Stimulated activated CD8-positive, alpha-beta memory T cell treated with anti-CD3 and anti-CD28 coated beads, Interleukin-12 subunit alpha, Interleukin-12 subunit beta, amount 100 ng/mL, for 24 hours (primary cell): Measurements from ENCODE around the gene EHD2.
A peak's percentile ranks its signal among the peaks of the same experiment; 100 is the strongest.

Source experiments
- DNase-seq: peaks from one replicate; pipeline ENCODE4 v3.0.0-alpha.2; 2020; ENCODE audit errors: extremely low read depth

EHD2 gene

DNA sequence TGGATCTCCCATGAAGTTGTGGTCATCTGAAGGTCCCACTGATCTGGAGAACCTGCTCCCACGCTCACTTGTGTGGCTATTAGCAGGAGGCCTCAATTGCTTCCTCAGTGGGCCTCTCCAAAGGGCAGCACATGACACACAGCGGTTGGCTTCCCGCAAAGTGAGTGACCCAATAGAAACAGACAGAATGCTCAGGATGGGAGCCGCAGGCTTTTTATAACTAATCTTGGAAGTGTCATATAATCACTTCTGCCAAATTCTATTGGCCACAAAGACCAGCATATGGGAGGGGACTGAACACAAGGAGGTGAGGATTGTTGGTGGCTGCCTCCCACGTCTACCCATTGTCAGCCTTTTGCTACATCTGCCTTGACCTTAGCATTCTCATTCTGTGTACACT is 22.1 kb upstream of the EHD2 start:
- DNase-seq, result no peak

DNA sequence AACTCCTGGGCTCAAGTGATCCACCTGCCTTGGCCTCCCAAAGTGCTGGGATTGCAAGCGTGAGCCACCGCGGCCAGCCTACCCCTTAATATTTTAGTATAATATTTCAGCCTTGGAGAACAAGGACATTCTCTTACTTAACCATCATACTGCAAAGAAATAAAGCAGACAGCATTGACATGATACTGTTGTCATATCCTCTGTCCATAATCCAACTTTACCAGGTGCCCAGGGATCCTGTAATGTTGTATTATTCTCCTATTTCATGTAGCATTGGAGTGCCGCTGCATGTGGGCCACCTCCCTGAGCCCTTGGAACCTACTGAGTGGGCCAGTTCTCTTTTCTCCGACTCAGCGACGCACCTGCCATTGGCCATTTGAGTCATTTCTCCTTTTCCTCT is 21.4 kb upstream of the EHD2 start:
- no peak for DNase-seq

DNA sequence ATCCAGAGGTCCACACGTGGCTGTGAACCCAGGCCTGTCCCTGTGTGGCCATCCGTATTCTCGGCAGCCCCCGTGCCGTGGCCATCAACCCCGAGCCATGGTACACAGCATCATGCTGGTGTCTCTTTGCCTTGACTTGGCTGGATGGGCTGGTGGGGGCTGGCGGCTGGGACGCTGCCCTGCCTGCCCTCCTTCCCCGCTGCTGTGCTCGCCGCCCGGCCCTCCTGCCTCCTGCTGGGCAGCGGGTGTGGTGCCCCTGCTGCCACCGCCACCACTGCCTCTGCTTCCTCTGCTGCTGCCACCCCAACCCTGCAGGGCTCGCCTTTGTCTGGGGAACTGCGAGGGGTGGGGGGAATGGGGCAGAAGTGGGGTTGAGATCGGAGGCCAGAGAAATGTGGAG is 19.7 kb upstream of the EHD2 start:
- DNase-seq, result no peak

DNA sequence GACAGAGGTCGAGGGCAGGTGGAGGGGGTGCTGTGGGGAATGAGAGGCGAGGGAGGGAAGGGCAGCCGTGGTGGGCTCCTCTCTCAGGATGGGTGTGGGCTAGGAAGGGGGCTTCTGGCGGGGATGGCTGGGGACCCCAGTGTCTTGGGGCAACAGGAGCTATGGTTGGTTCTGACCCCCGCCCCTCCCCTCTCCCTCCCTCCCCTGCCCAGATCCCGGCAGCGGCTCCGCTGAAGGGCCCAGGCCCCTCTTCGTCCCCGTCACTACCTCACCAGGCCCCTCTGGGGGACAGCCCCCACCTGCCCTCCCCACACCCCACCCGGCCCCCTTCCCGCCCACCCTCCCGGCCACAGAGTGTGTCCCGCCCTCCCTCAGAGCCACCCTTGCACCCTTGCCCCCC is 19.3 kb upstream of the EHD2 start:
- DNase-seq, result no peak

DNA sequence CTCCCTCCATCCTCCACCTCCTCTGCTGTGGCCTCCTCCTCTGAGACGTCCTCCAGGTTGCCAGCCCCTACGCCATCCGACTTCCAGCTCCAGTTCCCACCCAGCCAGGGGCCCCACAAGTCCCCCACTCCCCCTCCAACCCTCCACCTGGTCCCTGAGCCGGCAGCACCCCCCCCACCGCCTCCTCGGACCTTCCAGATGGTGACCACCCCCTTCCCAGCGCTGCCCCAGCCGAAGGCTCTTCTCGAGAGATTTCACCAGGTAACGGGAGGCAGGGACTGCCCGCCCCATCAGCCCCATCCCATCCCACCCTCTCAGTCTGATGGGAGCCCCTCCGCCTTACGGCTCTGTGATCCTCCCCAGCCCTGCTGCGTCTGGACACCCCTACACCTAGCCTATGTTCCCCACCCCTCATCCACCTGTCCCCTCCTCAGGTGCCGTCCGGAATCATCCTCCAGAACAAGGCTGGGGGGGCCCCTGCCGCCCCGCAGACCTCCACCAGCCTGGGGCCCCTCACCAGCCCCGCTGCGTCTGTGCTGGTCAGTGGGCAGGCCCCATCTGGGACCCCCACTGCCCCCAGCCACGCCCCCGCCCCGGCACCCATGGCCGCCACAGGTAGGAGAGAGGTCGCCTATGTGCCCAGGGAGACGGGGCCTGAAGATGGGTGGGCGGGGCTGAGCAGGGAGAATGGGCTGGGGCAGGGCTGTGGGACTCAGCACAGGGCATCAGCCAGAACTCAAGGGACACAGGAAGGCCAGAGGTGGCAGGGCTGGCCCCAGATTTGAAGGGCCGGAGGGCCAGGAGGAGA is 18.6 kb upstream of the EHD2 start:
- DNase-seq, result no peak

DNA sequence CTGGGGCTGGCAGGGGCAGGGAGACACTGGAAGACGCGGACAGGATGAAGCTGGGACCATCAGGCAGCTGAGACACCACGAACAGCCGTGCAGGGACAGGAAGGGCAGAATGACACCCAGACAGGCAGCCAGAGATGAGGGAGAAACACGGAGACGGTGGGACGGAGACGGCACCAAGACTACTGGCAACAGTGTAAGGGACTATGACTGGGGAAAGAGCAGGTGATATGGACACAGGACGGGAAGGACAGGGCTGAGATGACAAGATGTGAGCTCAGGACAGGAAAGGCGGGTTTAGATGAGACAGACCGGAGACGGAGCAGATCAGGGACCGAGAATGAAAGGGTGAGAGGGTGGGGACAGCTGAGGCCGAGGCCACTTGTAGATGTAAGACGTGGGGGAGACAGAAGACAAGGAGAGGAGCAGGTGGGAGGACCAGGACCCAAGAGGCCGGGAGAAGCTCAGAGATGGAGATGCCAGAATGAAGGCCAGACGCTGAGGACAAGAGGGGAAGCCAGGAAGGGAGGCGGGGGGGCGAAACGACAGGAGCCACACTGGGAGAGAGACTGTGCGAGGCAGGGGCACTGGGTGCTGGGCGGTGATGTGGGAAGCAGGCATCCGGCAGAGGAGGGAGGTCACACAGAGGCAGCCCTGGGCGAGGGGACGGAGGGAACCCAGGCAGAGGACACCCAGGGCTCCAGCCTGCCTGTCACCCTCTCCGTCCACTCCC is 17.5 kb upstream of the EHD2 start:
- DNase-seq, result no peak

DNA sequence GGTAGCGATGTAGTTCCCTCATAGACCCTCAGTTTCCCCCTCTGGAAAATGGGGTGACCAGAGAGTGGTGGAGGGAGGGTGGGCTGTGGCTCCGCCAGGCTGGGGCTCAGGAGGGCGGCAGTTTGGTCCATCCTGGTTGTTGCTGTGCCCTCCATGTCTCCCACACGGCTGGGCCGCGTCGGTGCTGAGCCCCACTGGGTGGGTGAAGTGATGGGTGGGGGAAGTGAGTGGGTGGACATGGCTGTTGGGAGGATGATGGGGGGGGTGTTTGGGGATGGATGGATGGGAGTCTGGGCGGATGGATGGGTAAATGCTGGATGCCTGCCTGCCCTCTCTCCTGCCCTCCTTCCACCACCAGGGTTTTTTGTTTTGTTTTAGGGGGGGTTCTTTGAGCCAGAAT is 16.6 kb upstream of the EHD2 start:
- DNase-seq, result no peak

DNA sequence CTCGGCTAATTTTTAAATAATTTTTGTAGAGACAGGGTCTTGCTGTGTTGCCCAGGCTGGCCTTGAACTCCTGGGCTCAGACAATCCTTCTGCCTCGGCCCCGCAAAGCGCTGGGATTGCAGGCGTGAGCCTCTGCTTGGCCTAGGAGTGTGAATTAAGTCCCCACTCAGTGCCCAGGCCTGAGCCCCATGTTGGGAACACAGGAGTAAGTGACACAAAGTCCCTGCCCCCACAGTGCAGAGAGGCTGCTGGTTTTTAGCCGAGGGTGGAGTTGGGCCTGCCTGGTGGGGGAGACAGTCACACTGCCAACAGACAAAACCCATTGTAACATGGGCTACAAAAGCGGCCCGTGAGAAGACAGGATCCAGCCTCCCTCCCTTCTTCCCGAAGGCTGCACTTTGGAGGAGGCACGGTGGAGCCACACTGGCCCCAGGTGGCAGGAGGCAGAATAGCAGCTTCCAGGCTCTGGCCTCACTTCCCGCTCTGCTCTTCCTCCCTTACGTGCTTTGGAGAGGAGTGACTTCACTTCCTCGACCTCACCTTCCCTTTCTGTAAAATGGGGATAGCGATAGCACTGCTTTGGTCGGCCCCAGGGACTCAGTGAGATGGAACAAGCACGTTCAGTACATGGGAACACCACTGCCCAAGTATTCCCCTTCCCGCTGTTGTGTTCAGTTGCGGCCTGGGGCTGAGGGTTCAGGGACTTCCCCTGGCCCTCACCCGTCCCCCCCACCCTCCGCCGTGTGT is 15.2 kb upstream of the EHD2 start:
- DNase-seq, result no peak

DNA sequence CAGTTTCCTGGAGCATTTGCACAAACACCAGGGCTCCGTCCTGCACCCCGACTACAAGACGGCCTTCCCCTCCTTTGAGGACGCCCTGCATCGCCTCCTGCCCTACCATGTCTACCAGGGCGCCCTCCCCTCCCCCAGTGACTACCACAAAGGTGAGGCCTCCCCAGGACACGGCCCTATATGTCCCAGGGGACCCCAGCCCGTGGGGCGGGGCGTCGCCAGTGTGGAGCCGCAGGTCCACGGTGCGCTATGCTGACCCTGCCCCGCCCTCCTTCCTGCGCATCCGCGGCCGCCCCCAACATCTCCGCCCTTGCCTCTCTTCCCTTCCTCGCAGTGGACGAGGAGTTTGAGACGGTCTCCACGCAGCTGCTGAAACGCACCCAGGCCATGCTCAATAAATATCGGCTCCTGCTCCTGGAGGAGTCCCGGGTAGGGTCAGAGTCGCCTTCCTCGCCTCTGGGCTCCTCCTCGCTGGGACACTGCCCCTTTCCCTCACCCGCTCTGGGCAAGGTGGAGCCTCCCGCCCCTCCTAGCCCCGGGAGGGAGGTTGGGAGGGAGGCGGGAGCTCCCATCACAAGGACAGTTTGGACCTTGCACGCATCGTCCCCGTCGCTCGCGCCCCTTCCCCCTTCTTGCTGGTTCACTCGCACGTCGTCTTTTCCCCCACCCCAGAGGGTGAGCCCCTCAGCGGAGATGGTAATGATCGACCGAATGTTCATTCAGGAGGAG is 14.4 kb upstream of the EHD2 start:
- no peak for DNase-seq

DNA sequence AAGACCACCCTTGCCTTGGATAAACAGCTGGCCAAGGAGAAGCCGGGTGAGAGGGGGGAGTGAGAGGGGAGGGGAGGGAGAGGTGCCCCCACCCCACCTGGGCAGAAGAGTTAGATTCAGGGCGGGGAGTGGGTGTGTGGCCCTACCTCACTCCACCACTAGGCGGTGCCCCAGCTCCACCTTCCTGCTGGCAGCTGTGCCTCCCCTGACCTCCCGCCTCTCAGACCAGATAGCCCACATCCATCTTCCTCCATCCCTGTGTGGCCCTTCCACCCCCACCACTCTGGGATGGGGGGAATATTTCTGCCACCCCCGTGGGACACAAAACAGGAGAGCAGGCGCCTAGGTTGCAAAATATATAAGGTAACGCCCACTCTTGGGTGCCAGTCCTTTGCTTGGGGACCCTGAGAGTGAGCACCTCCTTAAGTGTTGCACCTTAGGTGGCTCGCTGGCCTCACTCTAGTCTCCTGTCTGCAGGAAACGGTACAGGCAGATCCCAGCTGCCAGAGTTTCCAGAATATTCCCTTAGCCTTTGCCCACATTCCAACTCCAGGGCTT is 13.8 kb upstream of the EHD2 start:
- no peak for DNase-seq

DNA sequence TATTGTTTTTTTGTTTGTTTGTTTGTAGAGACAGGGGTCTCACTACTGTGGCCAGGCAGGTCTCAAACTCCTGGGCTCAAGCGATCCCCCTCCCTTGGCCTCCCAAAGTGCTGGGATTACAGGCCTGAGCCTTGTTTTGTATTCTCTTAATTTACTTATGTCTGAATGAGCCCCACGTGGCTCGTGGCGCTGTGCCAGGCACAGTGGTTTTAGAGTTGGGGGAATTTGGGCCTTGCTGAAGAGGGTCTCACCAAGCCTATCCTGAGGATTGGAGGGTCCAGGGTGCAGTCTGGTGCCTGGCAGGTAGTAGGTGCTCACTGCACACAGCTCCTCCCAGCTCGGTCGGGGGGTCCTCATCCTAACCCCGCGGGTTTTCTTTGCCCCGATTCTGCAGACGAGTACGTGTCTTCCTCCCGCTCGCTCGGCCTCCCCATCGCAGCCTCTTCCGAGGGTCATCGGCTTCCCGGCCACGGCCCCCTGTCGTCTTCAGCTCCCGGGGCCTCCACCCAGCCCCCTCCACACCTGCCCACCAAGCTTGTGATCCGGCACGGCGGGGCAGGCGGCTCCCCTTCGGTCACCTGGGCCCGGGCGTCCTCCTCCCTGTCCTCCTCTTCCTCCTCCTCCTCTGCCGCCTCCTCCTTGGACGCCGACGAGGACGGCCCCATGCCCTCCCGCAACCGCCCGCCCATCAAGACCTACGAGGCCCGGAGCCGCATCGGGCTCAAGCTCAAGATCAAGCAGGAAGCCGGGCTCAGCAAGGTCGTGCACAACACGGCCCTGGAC is 12.1 kb upstream of the EHD2 start:
- DNase-seq, result no peak

DNA sequence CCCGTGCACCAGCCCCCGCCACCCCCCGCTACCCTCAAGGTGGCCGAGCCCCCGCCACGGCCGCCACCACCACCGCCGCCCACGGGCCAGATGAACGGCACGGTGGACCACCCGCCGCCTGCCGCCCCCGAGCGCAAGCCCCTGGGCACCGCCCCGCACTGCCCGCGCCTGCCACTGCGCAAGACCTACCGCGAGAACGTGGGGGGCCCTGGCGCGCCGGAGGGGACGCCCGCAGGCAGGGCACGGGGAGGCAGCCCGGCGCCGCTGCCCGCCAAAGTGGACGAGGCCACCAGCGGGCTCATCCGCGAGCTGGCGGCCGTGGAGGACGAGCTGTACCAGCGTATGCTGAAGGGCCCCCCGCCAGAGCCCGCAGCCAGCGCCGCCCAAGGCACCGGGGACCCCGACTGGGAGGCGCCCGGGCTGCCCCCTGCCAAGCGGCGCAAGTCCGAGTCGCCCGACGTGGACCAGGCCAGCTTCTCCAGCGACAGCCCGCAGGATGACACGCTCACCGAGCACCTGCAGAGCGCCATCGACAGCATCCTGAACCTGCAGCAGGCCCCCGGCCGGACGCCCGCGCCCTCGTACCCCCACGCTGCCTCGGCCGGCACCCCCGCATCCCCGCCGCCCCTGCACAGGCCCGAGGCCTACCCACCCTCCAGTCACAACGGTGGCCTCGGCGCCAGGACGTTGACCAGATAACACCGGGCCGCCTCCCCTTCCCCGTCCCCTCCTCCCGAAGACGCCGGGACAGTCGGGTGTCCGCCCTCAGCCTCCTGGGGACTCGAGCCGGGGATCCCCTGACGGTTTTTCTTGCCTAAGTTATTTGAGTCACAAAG is 11.3 kb upstream of the EHD2 start:
- DNase-seq, result no peak

DNA sequence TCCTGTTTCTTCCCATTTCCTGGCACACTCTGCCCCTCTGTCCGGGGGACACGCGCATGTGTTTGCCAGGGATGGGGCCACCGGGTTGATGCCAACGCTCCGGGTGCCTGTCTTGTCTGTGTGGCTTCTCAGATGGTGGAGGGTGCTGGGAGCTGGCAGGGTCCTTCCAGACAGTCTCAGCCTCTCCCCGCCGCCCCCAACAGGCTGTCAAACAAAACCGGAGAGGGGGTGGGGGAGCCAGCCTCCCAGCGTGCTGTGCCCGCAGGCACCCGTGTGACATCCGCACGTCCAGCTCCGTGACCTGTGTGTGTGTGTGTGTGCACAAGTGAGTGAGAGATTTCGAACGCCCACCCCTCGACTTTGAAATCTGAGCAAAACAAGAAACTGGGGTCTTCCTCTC is 10.6 kb upstream of the EHD2 start:
- no peak for DNase-seq

DNA sequence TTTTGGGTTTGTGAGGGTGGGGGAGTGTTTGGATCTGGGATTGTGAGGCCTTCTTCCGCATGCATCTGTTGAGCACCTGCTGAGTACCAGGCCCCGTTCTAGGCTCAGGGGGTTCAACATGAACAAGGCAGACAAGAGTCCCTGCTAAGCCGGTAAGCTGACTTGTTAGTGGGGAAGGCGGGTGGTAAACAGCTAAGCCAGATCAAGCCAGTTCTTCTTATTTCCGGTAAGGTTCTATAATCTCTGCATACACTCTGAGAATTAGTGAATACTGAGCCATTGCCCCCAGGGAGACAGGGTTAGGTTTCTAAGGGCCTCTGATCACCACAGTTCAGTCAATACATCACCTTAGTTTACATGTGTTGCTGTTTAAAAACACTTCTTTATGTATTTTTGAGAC is 9.9 kb upstream of the EHD2 start:
- no peak for DNase-seq

DNA sequence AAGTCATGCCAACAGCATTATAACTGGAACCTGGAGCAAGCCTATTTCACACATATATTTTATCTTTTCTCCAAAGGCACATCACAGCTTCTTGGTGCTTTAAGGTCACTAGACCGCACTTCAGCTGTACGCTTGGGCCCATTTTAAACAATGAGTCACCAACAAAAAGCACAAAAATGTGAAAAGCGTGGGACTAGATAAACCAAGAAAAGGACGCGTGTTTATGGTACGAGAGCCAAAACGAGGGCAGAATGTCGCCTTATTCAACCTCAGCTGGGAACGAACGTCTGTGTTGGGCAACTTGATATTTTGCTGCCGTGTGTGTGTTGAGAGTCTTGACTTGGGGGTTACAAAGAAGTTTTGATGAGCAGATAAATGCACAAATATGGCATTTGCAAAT is 9.2 kb upstream of the EHD2 start:
- no peak for DNase-seq

DNA sequence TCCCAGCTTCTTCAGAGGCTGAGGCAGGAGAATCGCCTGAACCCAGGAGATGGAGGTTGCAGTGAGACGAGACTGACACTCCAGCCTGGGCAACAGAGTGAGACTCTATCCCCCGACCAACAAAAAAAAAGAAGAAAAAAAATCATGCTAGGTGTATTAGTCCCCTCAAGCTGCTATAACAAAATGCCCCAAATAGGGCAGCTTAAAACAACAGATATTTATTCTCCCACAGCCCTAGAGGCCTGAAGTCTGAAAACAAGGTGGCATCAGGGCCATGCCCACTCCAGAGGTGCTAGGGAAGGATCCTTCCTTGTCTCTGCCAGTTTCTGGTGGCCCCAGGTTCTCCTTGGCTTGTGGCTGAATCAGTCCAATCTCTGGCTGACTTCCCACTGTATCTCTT is 8.6 kb upstream of the EHD2 start:
- DNase-seq, result no peak

DNA sequence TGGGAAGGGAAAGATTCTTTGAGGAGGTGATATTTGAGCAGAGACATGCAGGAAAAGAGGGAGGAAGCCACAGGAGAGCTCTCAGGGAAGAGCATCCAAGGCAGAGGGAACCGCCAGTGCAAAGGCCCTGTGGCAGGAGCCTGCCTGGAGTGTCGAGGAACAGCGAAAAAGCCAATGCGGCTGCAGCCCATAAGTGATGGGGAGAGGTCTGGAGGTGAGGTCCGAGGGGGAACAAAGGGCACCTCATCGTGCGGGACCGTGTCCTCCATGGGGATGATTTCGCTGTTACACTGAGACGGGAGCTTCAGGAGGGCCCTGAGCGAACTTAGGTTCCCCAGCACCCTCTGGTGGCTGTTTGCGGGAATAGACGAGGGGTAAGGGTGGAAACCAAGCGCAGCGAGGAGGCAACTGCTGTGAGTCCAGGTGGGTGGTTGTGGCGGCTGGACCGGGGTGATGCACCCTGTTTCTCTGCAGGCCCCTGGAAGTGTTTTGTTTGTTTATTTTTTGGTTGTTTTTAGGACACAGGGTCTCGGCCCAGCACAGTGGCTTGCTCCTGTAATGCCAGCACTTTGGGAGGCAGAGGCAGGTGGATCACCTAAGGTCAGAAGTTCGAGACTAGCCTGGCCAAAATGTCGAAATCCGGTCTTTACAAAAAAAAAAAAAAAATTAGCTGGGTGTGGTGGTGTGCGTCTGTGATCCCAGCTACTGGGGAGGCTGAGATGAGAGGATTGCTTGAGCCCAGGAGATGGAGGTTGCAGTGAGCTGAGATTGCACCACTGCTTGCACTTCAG is 5.9 kb upstream of the EHD2 start:
- peak; percentile 39 for DNase-seq

DNA sequence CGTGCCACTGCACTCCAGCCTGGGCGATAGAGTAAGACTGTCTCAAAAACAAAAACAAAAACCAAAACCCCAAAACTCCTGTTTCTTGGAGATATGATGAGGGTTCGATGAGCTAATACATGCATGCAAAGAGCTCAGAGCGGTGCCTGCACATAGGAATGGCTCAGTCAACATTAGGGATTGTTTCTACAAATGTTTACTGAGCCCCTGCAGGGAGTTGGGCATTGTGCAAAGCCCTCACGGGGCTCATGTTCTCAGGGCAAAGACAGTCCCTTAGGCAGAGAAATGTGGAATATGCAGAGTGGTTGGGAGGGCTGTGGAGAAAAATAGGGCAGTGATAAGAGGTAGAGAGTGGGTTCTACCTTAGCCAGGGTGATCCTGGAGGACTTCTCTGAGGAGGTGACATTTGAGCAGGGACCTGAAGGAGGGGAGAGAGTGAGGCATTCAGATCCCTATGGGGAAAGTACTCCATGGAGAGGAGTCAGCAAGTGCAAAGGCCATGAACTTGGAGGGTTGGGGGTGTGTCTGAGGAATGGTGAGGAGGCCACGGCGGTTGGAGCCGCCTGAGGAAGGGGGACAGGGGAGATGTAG is 1.5 kb upstream of the EHD2 start:
- no peak for DNase-seq

DNA sequence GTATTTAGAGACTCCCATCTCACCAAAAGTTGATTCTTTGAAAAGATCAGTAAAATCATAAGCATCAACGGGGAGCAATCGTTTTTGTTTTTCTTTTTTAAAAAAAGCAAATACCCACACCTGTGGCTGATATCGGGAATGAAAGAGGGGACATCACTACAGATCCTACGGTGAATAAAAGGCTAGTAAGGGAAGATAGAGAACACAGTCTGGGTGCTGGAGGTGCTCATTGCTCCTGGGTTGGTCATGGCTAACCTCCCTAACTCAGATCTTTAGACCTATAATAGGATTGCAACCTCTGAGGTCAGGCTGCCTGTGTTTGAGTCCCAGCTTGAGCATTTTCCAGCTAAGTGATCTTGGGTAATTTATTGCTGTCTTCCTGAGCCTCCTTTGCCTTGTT is 1.1 kb downstream of the EHD2 start:
- DNase-seq, result no peak
